GM19328 (cell line): ENCODE data around the gene FGD2.
A peak's percentile ranks its signal among the peaks of the same experiment; 100 is the strongest.
"Not testable (repeated sequence)": the region's sequence is repeated elsewhere in the genome, so short reads cannot be mapped to it uniquely, and the experiment has no call there.

Experiments used
- ATAC-seq: cut with Tn5 transposase; IDR thresholded peaks from one replicate; pipeline ENCODE4 v1.9.1; 2021; ENCODE audit warnings: mild to moderate bottlenecking, moderate library complexity; ENCODE audit not compliant: unreplicated experiment

Gene FGD2

GRCh38 chr6:37036146-37036545 is 30.7 kb downstream of the FGD2 start:
- ATAC-seq = no peak

GRCh38 chr6:37038292-37039198 is 33.1 kb downstream of the FGD2 start:
- ATAC-seq = no peak

GRCh38 chr6:37039958-37040357 is 34.5 kb downstream of the FGD2 start:
- ATAC-seq = no peak

GRCh38 chr6:37041521-37041920 is 36.1 kb downstream of the FGD2 start:
- no peak for ATAC-seq

GRCh38 chr6:37042150-37042549 is 36.7 kb downstream of the FGD2 start:
- ATAC-seq = no peak

- not testable (repeated sequence) for ATAC-seq
These were observed 37.6 kb downstream of the FGD2 start for GRCh38 chr6:37043091-37043490.

GRCh38 chr6:37047346-37047688 is 41.9 kb downstream of the FGD2 start:
- no peak for ATAC-seq

- no peak for ATAC-seq
These were observed 42.4 kb downstream of the FGD2 start for GRCh38 chr6:37047689-37048402.

- no peak for ATAC-seq
These were observed 43.0 kb downstream of the FGD2 start for GRCh38 chr6:37048403-37048850.

GRCh38 chr6:37048851-37049757 is 43.6 kb downstream of the FGD2 start:
- ATAC-seq = peak; percentile 52

- ATAC-seq = no peak
These were observed 44.2 kb downstream of the FGD2 start for GRCh38 chr6:37049758-37050044.

GRCh38 chr6:37050045-37050853 is 44.8 kb downstream of the FGD2 start:
- ATAC-seq = no peak

GRCh38 chr6:37050854-37051137 is 45.3 kb downstream of the FGD2 start:
- ATAC-seq = no peak

- no peak for ATAC-seq
These were observed 45.9 kb downstream of the FGD2 start for GRCh38 chr6:37051138-37052026.

GRCh38 chr6:37052027-37052628 is 46.7 kb downstream of the FGD2 start:
- ATAC-seq = no peak

GRCh38 chr6:37053683-37054082 is 48.2 kb downstream of the FGD2 start:
- ATAC-seq = no peak

GRCh38 chr6:37054171-37054570 is 48.7 kb downstream of the FGD2 start:
- no peak for ATAC-seq

- no peak for ATAC-seq
These were observed 49.1 kb downstream of the FGD2 start for GRCh38 chr6:37054580-37054979.

- no peak for ATAC-seq
These were observed 50.6 kb downstream of the FGD2 start for GRCh38 chr6:37056112-37056403.
